GM21390 (cell line): Measurements from ENCODE around the gene SYNE3.
A peak's percentile ranks its signal among the peaks of the same experiment; 100 is the strongest.

Experiments
- ATAC-seq: cut with Tn5 transposase; IDR thresholded peaks from one replicate; pipeline ENCODE4 v1.9.1; 2021; ENCODE audit not compliant: unreplicated experiment

SYNE3 gene

GRCh38 chr14:95541932-95542930, 25.8 kb upstream of the SYNE3 start:
- no peak for ATAC-seq

GRCh38 chr14:95541346-95541745, 24.9 kb upstream of the SYNE3 start:
- ATAC-seq = no peak

GRCh38 chr14:95540236-95540855, 23.9 kb upstream of the SYNE3 start:
- no peak for ATAC-seq

GRCh38 chr14:95538801-95539509, 22.5 kb upstream of the SYNE3 start:
- ATAC-seq = no peak

GRCh38 chr14:95537298-95538089, 21.0 kb upstream of the SYNE3 start:
- no peak for ATAC-seq

GRCh38 chr14:95536671-95537070, 20.2 kb upstream of the SYNE3 start:
- ATAC-seq = no peak

DNA sequence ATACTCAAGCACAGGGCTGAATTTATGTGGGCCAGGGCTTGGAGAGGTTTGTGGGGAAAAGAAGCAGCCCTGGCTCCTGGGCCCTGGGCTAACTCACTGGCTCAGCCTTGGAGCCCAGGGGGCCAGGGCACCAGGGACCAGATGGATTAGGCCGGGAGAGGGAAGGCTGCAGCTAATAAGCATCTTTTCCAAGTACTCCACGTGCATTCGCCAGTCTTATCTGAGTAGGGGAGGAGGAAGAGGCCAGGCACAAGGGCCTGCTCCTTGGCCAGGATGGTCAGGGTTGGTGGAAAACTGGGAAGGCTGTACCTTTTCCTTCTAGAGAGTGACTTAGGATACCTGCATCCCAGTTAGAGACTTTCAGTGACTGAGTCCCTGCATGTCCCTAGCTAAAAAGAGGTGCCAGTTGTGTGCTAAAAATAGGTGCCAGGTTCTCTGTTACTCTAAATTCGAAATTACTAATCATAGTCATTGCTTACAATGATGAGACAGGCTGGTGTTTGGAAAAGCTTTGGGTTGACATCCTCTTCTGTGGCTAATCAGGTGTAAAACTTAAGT, 19.7 kb upstream of the SYNE3 start:
- no peak for ATAC-seq

DNA sequence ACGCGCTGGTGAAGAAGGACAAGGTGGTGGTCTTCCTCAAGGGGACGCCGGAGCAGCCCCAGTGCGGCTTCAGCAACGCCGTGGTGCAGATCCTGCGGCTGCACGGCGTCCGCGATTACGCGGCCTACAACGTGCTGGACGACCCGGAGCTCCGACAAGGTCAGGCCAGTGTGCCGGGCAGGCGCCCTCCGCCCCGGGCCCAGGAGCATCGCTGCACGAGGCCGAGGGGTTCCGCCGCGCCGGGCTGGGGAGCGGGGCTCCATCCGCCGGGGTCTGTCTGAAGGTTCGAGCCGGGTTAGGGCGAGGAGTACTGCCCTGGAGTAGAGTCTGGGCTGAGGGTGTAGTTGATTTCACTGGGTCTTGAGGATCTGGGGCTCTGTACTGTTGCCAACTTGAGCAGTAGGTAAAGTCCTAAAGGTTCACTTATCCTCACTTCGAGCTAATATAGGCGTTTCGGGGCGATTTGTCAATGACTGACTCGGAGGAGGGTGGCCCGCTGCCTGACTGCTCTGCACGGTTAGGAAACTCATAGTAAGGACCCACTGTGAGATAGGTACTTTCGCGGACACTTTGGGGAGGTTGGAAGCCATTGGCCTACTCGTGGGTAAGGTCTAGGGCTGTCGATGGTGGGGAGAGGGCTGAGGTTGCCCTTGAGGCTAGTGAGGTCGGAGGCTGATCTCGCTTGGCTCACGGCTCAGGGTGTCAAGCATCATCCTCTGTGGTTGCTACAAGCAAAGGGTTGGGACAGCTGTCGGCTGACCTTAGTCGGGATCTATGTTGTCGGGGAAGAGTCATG, 19.0 kb upstream of the SYNE3 start:
- peak; percentile 1 for ATAC-seq

DNA sequence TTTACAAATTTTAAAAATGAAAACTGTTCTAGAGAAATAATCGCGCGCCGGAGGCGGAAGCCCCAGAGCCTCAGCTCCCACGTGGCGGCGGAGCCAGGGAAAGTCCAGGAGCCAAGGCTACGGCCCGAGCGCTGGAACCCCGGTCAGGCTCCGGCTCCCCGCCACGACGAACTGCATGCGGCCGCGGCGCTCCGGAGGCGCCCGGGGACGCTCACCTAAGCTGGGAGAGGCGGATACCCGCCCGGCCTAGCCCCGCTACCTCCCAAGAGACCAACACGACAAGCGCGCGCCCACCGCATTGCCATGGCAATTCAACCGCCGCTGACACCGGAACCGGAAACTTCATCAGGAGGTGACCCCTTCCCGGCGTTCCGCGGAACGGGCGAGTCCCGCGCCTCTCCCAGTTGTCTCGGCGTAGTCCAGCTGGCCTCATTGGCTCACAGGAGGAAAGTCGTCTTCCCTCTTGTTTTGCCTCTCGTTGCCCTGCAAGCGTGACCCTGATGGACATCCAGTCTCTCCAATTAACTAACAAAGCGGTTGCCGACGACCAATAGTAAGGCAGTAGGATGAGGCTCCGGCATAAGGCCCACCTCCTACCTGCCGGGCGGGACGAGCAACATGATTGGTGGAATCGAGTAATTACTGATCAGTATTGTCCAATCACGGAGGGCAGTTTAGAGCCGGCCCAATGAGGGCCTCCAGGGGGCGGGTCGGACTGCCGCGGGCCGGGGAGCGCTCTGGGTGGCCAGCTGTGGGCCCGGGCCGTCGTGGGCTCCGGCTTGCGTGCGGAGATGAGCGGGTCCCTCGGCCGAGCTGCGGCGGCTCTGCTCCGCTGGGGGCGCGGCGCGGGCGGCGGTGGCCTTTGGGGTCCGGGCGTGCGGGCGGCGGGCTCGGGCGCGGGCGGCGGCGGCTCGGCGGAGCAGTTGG, 18.1 kb upstream of the SYNE3 start, which contains the start of gene GLRX5:
Gene GLRX5, plus strand, starts transcription at position 752 of the 927 bp plus-strand sequence. Its CDS starts 40 bp downstream, at position 792.
- peak; percentile 92 for ATAC-seq

DNA sequence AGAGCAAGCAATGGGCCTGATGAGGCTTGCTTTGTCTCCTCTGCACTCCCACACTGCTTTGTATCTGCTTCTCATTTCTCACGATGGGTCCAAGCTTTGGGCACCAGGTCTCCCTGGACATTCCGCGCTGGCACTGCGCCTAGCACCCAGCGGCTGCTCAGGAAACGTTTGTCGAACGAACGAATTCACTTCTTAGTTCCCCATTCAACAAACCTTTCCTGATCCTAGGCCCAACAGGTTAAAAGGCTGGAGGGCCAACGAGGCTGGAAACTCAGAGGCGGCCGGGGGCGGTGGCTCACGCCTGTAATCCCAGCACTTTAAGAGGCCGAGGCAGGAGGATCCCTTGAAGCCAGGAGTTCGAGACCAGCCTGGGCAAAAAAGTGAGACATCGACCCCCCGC, 17.4 kb upstream of the SYNE3 start:
- ATAC-seq = no peak

DNA sequence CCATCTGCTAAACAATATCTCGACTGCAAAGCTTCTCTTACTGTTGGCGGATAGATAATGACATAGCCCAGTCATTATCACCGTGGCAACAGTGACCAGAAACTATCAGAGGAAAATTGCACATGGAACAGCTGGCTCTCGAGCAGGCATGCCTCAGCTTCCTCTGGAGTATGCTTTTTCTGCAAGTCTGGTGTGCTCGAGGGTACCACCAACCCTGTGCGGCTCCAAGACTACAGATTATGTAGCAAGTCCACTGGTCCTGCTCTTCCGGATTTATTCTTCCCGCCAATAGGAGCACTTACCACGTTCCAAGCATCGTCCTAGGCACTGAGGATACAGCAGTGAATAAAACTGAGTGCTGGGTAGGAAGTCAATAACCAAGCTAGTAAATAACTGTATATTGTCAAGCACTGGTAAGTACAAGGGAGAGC, 17.0 kb upstream of the SYNE3 start:
- ATAC-seq = no peak

DNA sequence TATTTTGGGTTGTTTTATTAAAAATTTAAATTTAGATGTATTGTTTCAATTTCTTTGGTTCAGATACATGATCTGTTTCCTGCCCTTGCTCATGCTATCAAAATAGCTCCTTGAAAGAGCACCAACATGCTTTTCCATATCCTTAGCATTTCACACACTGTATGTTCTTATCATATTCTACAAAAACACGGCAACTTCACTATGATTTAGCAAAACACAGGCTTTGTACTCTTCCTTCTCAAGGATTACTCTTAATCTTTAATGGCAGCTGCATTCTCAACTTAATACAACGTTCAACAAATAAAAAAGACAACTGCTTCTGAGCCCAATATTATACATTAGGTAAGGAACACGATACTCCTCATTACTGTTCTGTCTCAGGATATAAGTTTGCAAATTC, 15.5 kb upstream of the SYNE3 start:
- no peak for ATAC-seq

- ATAC-seq = no peak
Measured at GRCh38 chr14:95531473-95531872, 15.0 kb upstream of the SYNE3 start.

- no peak for ATAC-seq
Measured at GRCh38 chr14:95530473-95531276, 14.2 kb upstream of the SYNE3 start.

DNA sequence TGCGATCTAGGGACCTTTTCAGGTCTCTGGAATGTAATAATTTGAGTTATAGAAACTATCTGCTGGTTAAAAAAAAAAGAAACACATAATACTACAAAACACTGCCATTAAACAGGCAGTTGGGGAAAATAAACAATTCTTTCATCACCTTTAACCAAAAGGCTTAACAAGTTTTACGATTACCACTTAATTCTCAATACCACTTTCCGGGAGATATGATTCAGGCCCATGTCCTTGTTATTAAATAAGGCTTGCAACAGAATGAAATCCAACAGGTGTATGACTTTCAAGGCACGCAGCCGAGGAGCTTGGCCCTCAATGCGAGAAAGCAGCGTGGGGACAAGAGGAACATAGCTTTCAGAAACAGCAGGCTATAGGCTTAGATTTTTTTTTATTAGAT, 12.8 kb upstream of the SYNE3 start:
- no peak for ATAC-seq

GRCh38 chr14:95527387-95528002, 11.0 kb upstream of the SYNE3 start:
- ATAC-seq = no peak
